Dendritic cell treated with granulocyte-macrophage colony-stimulating factor and Interleukin-4, amounts not matched to agents 40 ng/mL and 50 ng/mL, for 4 days (primary cell): Measurements from ENCODE around the gene STRN4.

Experiments
- H3K27ac Mint-ChIP-seq: one replicate; pipeline ENCODE4 v1.8.0; 2022; ENCODE audit warnings: mild to moderate bottlenecking, mixed read lengths
- H3K27me3 Mint-ChIP-seq: one replicate; pipeline ENCODE4 v1.8.0; 2022; ENCODE audit warnings: mild to moderate bottlenecking, mixed read lengths
- H3K36me3 Mint-ChIP-seq: one replicate; pipeline ENCODE4 v1.8.0; 2022; ENCODE audit warnings: low read depth, mixed read lengths
- H3K4me1 Mint-ChIP-seq: one replicate; pipeline ENCODE4 v1.8.0; 2022; ENCODE audit warnings: low read depth, mixed read lengths
- H3K4me3 Mint-ChIP-seq: one replicate; pipeline ENCODE4 v1.8.0; 2022; ENCODE audit warnings: mild to moderate bottlenecking, moderate library complexity, mixed read lengths
- H3K9me3 Mint-ChIP-seq: one replicate; pipeline ENCODE4 v1.8.0; 2022; ENCODE audit warnings: mixed read lengths
- intact Hi-C: fragments of 100-400 bp; cut with micrococcal nuclease; formaldehyde crosslinking; loops from one replicate; pipeline ENCODE4 v1.15.0; 2022

STRN4 gene

DNA sequence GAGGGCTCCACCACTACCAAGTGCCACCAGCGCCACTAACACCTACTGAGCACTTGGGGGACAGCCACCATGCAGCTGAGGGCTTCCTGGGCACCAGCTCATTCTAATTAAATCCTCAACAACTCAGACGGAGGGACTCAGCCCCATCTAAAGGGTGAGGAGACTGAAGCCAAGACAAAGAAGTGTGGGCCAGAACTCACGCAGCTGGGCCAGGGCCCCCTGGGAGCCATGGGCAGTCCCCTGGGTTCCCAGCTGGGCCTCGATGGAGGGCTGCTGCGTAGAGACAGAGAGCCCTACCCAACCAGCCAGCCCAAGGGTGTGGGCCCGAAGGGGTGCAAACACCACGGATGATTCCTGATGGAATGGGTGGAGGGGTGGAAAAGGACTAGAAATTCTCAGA, 16.6 kb downstream of the STRN4 start:
- Mint-ChIP-seq H3K27me3 (no peaks in the 10 kb centered on the region), H3K4me3 (no peak overlapping the region), H3K36me3 (peaks cover 87% of the 10 kb centered on the region), H3K27ac (no peak overlapping the region), H3K4me1 (peaks cover 69% of the 10 kb centered on the region), H3K9me3 (no peaks in the 10 kb centered on the region)
- intact Hi-C loops = no loop called here

DNA sequence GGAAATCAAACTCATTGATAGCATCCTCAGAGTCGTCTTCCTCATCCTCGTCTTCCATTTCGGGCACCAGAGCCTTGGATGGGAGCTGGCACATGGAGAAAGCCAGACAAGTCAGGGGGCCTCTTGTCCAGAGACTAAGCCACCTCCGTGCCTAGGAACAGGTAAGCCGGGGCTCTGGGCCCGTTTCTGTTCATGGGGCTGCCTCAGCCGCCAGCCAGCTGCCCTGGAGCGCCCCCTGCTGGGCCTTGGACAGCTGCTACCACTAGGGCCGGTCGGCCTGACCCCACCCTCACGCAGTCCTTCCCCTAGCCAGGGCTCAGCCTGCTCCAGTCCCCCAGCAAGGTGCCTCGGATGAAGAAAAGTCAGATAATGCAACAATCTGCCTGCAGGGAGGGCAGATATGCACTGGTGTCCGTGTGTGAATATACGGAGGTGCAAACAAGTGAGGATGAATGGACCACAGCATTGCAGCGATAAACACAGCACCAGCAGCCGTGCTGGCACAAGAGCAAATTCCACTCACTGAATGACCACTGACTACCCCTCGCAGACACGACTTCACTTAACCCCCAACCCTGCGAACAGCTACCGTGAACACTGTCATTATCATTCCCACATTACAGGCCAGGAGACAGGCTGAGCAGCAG, 17.4 kb downstream of the STRN4 start:
- Mint-ChIP-seq H3K27me3 (no peaks in the 10 kb centered on the region), H3K9me3 (no peaks in the 10 kb centered on the region), H3K36me3 (peaks cover 96% of the 10 kb centered on the region), H3K4me1 (peaks cover 66% of the 10 kb centered on the region), H3K4me3 (no peak overlapping the region), H3K27ac (no peak overlapping the region)
- intact Hi-C loops = loop anchor here (1.0 kb wide), 1 partner anchor 25 kb away; no protein-coding TSS in a partner anchor

GRCh38 chr19:46728208-46728607, 18.0 kb downstream of the STRN4 start:
- H3K9me3 Mint-ChIP-seq = no peaks in the 10 kb centered on the region
- H3K36me3 Mint-ChIP-seq = peaks cover 100% of the 10 kb centered on the region
- no peak overlapping the region for H3K4me3 Mint-ChIP-seq
- no peak overlapping the region for H3K27ac Mint-ChIP-seq
- no peaks in the 10 kb centered on the region for H3K27me3 Mint-ChIP-seq
- intact Hi-C loops = loop anchor here (1.0 kb wide), 1 partner anchor 24 kb away; no protein-coding TSS in a partner anchor
- H3K4me1 Mint-ChIP-seq = peaks cover 66% of the 10 kb centered on the region

DNA sequence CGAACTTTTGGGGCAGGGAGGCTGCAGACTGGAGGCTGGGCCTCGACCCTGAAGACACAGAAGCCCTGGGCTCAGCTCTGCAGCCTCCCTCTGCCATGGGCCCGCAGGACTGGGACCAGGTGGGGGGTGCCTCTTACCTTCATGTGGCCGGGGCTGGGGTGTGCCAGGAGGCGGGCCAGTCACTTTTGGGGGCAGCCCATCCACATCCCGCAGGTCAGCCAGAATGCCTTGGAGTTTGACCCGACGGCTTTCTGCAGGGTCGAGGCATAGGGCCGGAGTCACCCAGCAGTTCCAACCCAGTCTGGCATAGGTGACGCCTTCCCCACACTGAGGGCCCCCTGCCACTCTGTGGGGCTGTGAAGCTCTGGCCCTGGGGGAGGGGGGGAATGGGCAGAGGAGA, 18.5 kb downstream of the STRN4 start:
- H3K36me3 Mint-ChIP-seq = peaks cover 100% of the 10 kb centered on the region
- no peaks in the 10 kb centered on the region for H3K27me3 Mint-ChIP-seq
- H3K9me3 Mint-ChIP-seq = no peaks in the 10 kb centered on the region
- no peak overlapping the region for H3K27ac Mint-ChIP-seq
- intact Hi-C loops = loop anchor here (1.0 kb wide), 1 partner anchor 23 kb away; no protein-coding TSS in a partner anchor
- H3K4me3 Mint-ChIP-seq = no peak overlapping the region
- H3K4me1 Mint-ChIP-seq = peaks cover 66% of the 10 kb centered on the region

- Mint-ChIP-seq H3K27me3 (no peaks in the 10 kb centered on the region), H3K27ac (no peak overlapping the region), H3K4me3 (no peak overlapping the region), H3K9me3 (no peaks in the 10 kb centered on the region), H3K36me3 (peaks cover 100% of the 10 kb centered on the region), H3K4me1 (peaks cover 66% of the 10 kb centered on the region)
- intact Hi-C loops = no loop called here
Observed at GRCh38 chr19:46726971-46727501, 19.2 kb downstream of the STRN4 start.

DNA sequence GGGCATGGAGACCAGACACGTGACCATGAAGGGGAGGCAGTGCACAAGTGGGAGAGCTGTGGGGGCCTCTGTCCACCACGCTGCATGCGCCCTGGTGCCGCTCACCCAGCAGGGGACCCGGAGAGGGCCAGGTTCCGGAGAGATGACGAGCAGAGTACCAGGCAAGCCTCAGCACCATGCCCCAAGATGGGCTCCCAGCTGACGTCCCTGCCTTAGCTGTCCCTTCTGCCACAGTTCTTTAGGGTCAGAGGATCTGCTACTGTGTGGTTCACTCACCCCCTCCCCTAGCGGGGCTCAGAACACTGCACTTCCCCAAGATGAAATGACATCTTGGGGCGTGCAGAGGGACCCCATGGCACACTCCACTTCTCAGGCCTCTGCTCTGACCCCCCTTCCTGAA, 19.7 kb downstream of the STRN4 start:
- H3K4me1 Mint-ChIP-seq = peaks cover 63% of the 10 kb centered on the region
- H3K4me3 Mint-ChIP-seq = no peak overlapping the region
- no peaks in the 10 kb centered on the region for H3K27me3 Mint-ChIP-seq
- H3K27ac Mint-ChIP-seq = no peak overlapping the region
- peaks cover 100% of the 10 kb centered on the region for H3K36me3 Mint-ChIP-seq
- no peaks in the 10 kb centered on the region for H3K9me3 Mint-ChIP-seq
- intact Hi-C loops = no loop called here

- peaks cover 63% of the 10 kb centered on the region for H3K4me1 Mint-ChIP-seq
- no peak overlapping the region for H3K4me3 Mint-ChIP-seq
- intact Hi-C loops = no loop called here
- no peaks in the 10 kb centered on the region for H3K9me3 Mint-ChIP-seq
- H3K36me3 Mint-ChIP-seq = peaks cover 100% of the 10 kb centered on the region
- H3K27me3 Mint-ChIP-seq = no peaks in the 10 kb centered on the region
- no peak overlapping the region for H3K27ac Mint-ChIP-seq
Observed at GRCh38 chr19:46725859-46726393, 20.3 kb downstream of the STRN4 start.

- no peaks in the 10 kb centered on the region for H3K9me3 Mint-ChIP-seq
- intact Hi-C loops = no loop called here
- peaks cover 100% of the 10 kb centered on the region for H3K36me3 Mint-ChIP-seq
- H3K4me3 Mint-ChIP-seq = no peak overlapping the region
- no peak overlapping the region for H3K27ac Mint-ChIP-seq
- H3K27me3 Mint-ChIP-seq = no peaks in the 10 kb centered on the region
- H3K4me1 Mint-ChIP-seq = peaks cover 62% of the 10 kb centered on the region
Observed at GRCh38 chr19:46725036-46725820, 21.0 kb downstream of the STRN4 start.

GRCh38 chr19:46724468-46724867, 21.8 kb downstream of the STRN4 start:
- Mint-ChIP-seq H3K36me3 (peaks cover 100% of the 10 kb centered on the region), H3K4me1 (peaks cover 62% of the 10 kb centered on the region), H3K27ac (no peak overlapping the region), H3K9me3 (no peaks in the 10 kb centered on the region), H3K4me3 (no peak overlapping the region), H3K27me3 (no peaks in the 10 kb centered on the region)
- intact Hi-C loops = no loop called here

- H3K4me3 Mint-ChIP-seq = no peak overlapping the region
- H3K9me3 Mint-ChIP-seq = no peaks in the 10 kb centered on the region
- intact Hi-C loops = no loop called here
- no peaks in the 10 kb centered on the region for H3K27me3 Mint-ChIP-seq
- peaks cover 62% of the 10 kb centered on the region for H3K4me1 Mint-ChIP-seq
- H3K27ac Mint-ChIP-seq = no peak overlapping the region
- peaks cover 99% of the 10 kb centered on the region for H3K36me3 Mint-ChIP-seq
Observed at GRCh38 chr19:46723471-46723870, 22.8 kb downstream of the STRN4 start.

DNA sequence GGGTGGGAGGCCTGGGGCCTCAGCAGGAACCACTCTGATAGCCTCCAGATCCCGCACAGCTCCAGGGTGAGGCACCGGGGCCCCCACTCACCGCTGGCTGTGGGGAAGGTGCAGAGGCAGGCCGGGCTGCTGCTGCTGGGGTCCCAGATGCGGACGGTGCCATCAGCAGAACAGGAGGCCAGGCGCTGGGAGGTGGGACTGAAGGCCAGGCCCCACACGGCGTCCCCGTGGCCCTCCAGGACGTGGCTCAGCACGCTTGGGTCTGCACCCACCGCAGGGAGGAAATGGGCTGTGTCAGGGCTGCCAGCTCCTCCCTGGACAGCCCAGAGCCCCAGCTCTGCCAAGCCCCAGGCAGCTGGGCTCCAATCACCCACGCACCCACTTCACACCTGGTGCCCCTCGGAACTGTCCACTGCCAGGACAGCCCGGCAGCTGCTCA, 23.2 kb downstream of the STRN4 start:
- Mint-ChIP-seq H3K36me3 (peaks cover 95% of the 10 kb centered on the region), H3K9me3 (no peaks in the 10 kb centered on the region), H3K4me1 (peaks cover 65% of the 10 kb centered on the region), H3K4me3 (no peak overlapping the region), H3K27ac (no peak overlapping the region), H3K27me3 (no peaks in the 10 kb centered on the region)
- intact Hi-C loops = no loop called here

DNA sequence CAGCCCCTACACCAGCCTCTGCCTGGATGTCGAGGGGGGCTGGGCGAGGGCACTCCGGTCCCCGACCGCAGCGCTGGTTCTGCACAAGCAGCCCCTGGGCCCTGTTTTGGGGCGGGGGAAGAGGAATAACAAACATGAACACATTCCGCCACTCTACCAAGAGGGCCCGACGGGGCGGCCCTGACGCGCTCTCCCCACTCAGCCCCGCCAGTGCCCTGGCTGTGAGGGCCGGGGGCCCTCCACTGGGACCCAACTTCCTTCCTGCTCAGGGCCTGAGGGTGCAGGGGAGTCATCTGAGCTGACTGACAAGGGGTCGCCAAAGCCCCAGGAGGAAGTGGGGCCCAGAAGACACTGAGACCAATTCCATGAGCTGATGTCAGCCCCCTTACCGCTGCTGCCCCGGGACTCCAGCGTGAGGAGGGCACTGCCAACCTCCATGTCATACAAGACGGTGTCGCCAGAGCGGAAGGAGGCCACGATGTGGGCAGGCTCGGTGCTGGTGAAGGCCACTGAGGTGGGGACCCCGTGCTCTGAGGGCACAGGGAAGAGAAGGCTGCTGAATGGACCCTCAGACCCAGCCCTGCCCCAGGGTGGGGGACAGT, 23.7 kb downstream of the STRN4 start:
- no peak overlapping the region for H3K27ac Mint-ChIP-seq
- peaks cover 90% of the 10 kb centered on the region for H3K36me3 Mint-ChIP-seq
- H3K4me1 Mint-ChIP-seq = peaks cover 70% of the 10 kb centered on the region
- no peak overlapping the region for H3K4me3 Mint-ChIP-seq
- no peaks in the 10 kb centered on the region for H3K9me3 Mint-ChIP-seq
- intact Hi-C loops = no loop called here
- H3K27me3 Mint-ChIP-seq = no peaks in the 10 kb centered on the region

GRCh38 chr19:46722004-46722380, 24.3 kb downstream of the STRN4 start:
- no peak overlapping the region for H3K27ac Mint-ChIP-seq
- no peaks in the 10 kb centered on the region for H3K27me3 Mint-ChIP-seq
- no peaks in the 10 kb centered on the region for H3K9me3 Mint-ChIP-seq
- intact Hi-C loops = no loop called here
- H3K4me1 Mint-ChIP-seq = peaks cover 70% of the 10 kb centered on the region
- H3K36me3 Mint-ChIP-seq = peaks cover 89% of the 10 kb centered on the region
- no peak overlapping the region for H3K4me3 Mint-ChIP-seq
